ENCODE results near the gene PHPT1. TPM values are rescaled to one million over a fixed set of nuclear protein-coding genes. Genes with fewer than 3 reads are reported as not detected.
"Not testable (repeated sequence)": the region's sequence is repeated elsewhere in the genome, so short reads cannot be mapped to it uniquely, and the experiment has no call there.

The PHPT1 gene
- total RNA-seq, 2 donors from 2014 or later: 137 to 176 TPM

GRCh38 chr9:136839229-136840139, 9.7 kb upstream of the PHPT1 start:
- Histone ChIP-seq H3K9me3 (no peaks in the 10 kb centered on the region), H3K27ac (peak overlapping the region; percentile 84), H3K9ac (ENCODE audit: low read depth in 2 of 2, low read length in 2 of 2) (no peak overlapping the region), H3K36me3 (no peaks in the 10 kb centered on the region), H3K27me3 (peaks cover 5% of the 10 kb centered on the region), H3K4me3 (no peak overlapping the region), H3K4me1 (peaks cover 36% of the 10 kb centered on the region)
- intact Hi-C loops (cut with DNase I): loop anchor here (10.0 kb wide), 1 partner anchor 45 kb away; the partner anchor contains the start of genes CCDC183 and TMEM141
- TF ChIP-seq, protein P1, sequence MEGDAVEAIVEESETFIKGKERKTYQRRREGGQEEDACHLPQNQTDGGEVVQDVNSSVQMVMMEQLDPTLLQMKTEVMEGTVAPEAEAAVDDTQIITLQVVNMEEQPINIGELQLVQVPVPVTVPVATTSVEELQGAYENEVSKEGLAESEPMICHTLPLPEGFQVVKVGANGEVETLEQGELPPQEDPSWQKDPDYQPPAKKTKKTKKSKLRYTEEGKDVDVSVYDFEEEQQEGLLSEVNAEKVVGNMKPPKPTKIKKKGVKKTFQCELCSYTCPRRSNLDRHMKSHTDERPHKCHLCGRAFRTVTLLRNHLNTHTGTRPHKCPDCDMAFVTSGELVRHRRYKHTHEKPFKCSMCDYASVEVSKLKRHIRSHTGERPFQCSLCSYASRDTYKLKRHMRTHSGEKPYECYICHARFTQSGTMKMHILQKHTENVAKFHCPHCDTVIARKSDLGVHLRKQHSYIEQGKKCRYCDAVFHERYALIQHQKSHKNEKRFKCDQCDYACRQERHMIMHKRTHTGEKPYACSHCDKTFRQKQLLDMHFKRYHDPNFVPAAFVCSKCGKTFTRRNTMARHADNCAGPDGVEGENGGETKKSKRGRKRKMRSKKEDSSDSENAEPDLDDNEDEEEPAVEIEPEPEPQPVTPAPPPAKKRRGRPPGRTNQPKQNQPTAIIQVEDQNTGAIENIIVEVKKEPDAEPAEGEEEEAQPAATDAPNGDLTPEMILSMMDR (IDR thresholded peaks at IDR 0.05): no peak
- DNase-seq: no peak

- H3K27ac ChIP-seq: peak overlapping the region; percentile 84
- H3K4me3 ChIP-seq: no peak overlapping the region
- H3K9ac ChIP-seq (ENCODE audit: low read depth in 2 of 2, low read length in 2 of 2): peak overlapping the region; percentile 35 to 46
- H3K27me3 ChIP-seq: peaks cover 10% of the 10 kb centered on the region
- peaks cover 36% of the 10 kb centered on the region for H3K4me1 ChIP-seq
- no peaks in the 10 kb centered on the region for H3K9me3 ChIP-seq
- TF ChIP-seq, protein P1 (IDR thresholded peaks at IDR 0.05): no peak
- intact Hi-C loops (cut with DNase I): loop anchor here (10.0 kb wide), 1 partner anchor 46 kb away; the partner anchor contains the start of genes CCDC183 and TMEM141
- no peak for DNase-seq
- no peaks in the 10 kb centered on the region for H3K36me3 ChIP-seq
Measured at GRCh38 chr9:136840140-136840876, 8.9 kb upstream of the PHPT1 start.

- peaks cover 36% of the 10 kb centered on the region for H3K4me1 ChIP-seq
- no peaks in the 10 kb centered on the region for H3K36me3 ChIP-seq
- H3K27me3 ChIP-seq: peaks cover 15% of the 10 kb centered on the region
- peak; percentile 86 for DNase-seq
- peak overlapping the region in 1 of 2 donors; percentile 46 for H3K9ac ChIP-seq (ENCODE audit: low read depth in 2 of 2, low read length in 2 of 2)
- H3K4me3 ChIP-seq: no peak overlapping the region
- H3K27ac ChIP-seq: peak overlapping the region; percentile 84
- intact Hi-C loops (cut with DNase I): loop anchor here (10.0 kb wide), 1 partner anchor 46 kb away; the partner anchor contains the start of genes CCDC183 and TMEM141
- TF ChIP-seq, protein P1 (IDR thresholded peaks at IDR 0.05): no peak
- H3K9me3 ChIP-seq: no peaks in the 10 kb centered on the region
Measured at GRCh38 chr9:136840877-136841645, 8.1 kb upstream of the PHPT1 start.

DNA sequence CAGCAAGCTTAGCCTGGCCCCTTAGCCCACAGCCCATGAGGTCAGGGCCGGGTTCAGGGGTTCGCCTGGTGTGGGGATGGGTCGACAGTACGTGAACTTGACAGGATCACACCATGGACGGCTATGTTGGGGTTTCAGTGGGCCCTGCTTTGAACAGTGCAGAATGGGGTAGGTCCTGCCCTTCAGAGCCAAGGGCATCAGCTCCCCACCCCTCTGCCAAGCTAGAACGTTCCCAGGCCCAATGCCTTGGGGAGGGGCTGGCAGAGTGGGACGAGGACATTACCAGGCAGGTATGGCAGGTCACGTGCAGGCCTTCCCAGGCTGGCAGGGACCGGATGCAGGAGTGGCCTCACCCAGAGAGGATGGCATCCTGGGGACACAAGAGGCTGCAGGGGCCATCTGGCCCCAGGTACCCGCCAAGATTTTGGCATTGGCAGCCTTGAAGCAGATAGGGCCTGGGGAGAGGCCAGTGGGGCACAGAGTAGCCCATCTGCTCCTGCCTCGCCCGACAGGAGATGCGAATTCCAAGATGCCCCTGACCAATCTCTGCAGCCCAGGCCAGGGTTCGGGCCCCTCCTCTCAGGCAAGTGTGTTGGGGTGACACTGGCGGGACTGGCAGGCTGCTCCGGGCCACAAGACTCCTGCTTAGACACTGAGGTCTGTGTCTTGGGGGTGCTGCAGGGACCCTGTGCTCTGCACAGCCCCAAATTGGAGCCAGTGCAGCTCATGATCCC, 7.4 kb upstream of the PHPT1 start:
- Histone ChIP-seq H3K9ac (ENCODE audit: low read depth in 2 of 2, low read length in 2 of 2) (peak overlapping the region; percentile 1 to 44), H3K27me3 (peaks cover 19% of the 10 kb centered on the region), H3K4me3 (peak overlapping the region; percentile 43), H3K27ac (peak overlapping the region; percentile 84), H3K4me1 (peaks cover 36% of the 10 kb centered on the region)
- intact Hi-C loops (cut with DNase I): loop anchor here (10.0 kb wide), 1 partner anchor 47 kb away; the partner anchor contains the start of genes CCDC183 and TMEM141
- H3K36me3 ChIP-seq, H3K9me3 ChIP-seq: not testable (repeated sequence)
- DNase-seq: peak; percentile 73

DNA sequence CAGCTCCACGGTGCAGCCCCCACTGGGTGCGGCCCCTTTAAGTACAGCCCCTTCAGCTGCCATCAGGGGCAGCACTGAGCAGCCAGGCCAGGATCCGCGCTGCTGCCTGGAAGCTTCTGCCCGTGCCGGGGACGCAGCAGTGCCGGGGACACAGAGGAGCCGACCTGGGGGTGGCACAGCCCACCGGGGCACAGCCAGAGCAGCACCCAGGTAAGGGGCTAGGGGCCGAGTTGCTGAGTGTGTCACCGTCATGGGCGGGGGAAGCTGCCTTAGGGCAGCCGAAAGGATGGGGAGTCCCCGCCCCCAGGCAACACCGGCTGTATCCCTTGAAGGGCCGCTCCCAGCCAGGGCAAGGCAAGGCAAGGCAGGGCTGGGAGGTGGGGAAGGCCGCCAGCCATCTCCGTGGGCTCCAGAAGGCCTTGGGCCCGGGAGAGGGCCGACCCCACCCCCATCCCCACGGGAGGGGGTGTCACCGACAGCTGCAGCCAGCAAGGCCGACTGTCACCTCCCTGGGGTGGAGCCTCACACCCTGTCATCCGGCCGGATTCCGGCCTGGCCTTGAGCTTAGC, 6.7 kb upstream of the PHPT1 start, which contains the start of gene AJM1:
Gene AJM1 (plus strand): TSS at position 99 of the 569 bp plus-strand sequence. CDS start 1,937 bp downstream, outside the sequence.
- not testable (repeated sequence) for H3K9me3 ChIP-seq, H3K36me3 ChIP-seq
- peak; percentile 77 for DNase-seq
- H3K4me3 ChIP-seq: peak within 1 kb of the TSS; percentile 43
- peak within 1 kb of the TSS; percentile 84 for H3K27ac ChIP-seq
- TF ChIP-seq, protein P1 (IDR thresholded peaks at IDR 0.05): peak; percentile 80
- H3K27me3 ChIP-seq: peaks cover 19% of the 10 kb centered on the region
- H3K9ac ChIP-seq (ENCODE audit: low read depth in 2 of 2, low read length in 2 of 2): peak within 1 kb of the TSS; percentile 1 to 44
- intact Hi-C loops (cut with DNase I): loop anchor here (10.0 kb wide), 1 partner anchor 48 kb away; the partner anchor contains the start of genes CCDC183 and TMEM141
- H3K4me1 ChIP-seq: peaks cover 36% of the 10 kb centered on the region

DNA sequence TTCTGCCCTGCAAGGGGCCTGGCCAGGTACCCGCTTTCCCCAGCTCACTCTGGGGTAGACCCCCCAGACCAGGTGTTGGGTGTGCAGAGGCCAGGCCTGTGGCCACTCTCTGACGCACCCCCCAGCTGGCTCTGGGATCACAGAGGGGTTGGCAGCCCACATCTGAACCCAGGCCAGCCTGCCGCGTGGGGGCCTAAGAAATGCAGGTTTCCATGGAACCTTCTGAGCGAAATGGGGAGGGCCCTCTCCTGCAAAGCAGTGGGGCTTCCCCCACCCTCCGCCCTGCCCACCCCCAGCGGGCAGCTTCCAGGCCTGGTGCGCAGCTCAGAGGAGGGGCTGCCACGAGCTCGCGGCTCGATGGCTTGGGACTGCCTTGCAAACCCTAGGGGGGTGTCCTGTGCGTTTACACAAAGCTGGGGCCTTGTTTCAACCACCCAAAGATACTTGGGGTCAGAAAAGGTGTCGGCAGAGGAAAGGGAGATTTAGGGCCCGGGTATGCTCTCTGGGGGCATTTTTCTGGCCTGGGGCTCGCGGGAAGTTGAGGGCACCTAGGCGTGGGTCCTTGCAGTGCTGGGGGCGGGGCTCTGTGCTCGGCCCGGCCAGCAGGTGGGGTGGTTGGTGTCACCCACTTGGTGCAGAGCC, 5.9 kb upstream of the PHPT1 start:
- peaks cover 36% of the 10 kb centered on the region for H3K4me1 ChIP-seq
- DNase-seq, H3K9me3 ChIP-seq, H3K27ac ChIP-seq, H3K36me3 ChIP-seq: not testable (repeated sequence)
- peaks cover 19% of the 10 kb centered on the region for H3K27me3 ChIP-seq
- intact Hi-C loops (cut with DNase I): loop anchor here (10.0 kb wide), 1 partner anchor 48 kb away; the partner anchor contains the start of genes CCDC183 and TMEM141
- peak overlapping the region; percentile 43 for H3K4me3 ChIP-seq
- H3K9ac ChIP-seq (ENCODE audit: low read depth in 2 of 2, low read length in 2 of 2): peak overlapping the region in 1 of 2 donors; percentile 24

All from colonic mucosa (tissue), 4 donors.